SK-N-MC (cell line): ENCODE measurements around the gene MUTYH.

Source experiments
- EZH2 ChIP-seq: fragments of 200-600 bp; sonication (generic); IDR thresholded peaks from one replicate; pipeline ENCODE4 v1.6.1; 2017; ENCODE audit warnings: antibody characterized with exemption
- POLR2AphosphoS5 ChIP-seq: IDR thresholded peaks from 2 replicates; pipeline ENCODE4 v1.6.1; 2012; ENCODE audit warnings: mild to moderate bottlenecking, low read depth, low read length, borderline replicate concordance

GRCh38 chr1:45325851-45326506 lies 14.3 kb downstream of the MUTYH start:
- no peak for TF ChIP-seq EZH2
- TF ChIP-seq POLR2AphosphoS5 = no peak
